K562 (cell line): ENCODE measurements around the gene HCRTR1. TPM values are rescaled to one million over a fixed set of nuclear protein-coding genes. Genes with fewer than 3 reads are reported as not detected.

Source experiments
- ATAC-seq: fragments of 200-7000 bp; cut with Tn5 transposase; 3 replicates; pipeline ENCODE4 v1.9.1; 2020; ENCODE audit warnings: moderate library complexity
- BruUV-seq: library from RNA; stranded (reverse); fragments of 400-500 nt; replicated peaks from 2 replicates; lab custom pipeline; 2021; lab: Mats Ljungman, UMichigan
- CTCF ChIA-PET: fragments of 300-600 bp; formaldehyde crosslinking; extraction: SDS; loops from one replicate; lab custom pipeline; 2021; ENCODE audit warnings: low intra/inter-chr PET ratio; lab: Yijun Ruan, JAX
- POLR2A ChIA-PET: fragments of 300-600, 350-650 bp; sonication (Branson Sonifier 250); formaldehyde crosslinking; extraction: SDS; loops from one replicate; lab custom pipeline; 2021; ENCODE audit warnings: antibody characterized with exemption, inconsistent platforms; lab: Yijun Ruan, JAX
- DNase-seq, 4 experiments: peaks; one replicate each; pipeline versions ENCODE4 v3.0.0 to v3.0.0-alpha.2; 2011 to 2018; ENCODE audit warnings: low spot score in 3 of 4, mixed read lengths in 3 of 4; ENCODE audit errors: extremely low read depth in 1 of 4
- FAIRE-seq: peaks from 2 replicates; lab custom pipeline; 2011; peaks lifted over from hg19 to GRCh38; lab: Jason Lieb, UNC
- H2AFZ ChIP-seq: 2 replicates; pipeline ENCODE4 v1.6.0; 2011; ENCODE audit warnings: low read depth, low read length, control low read depth, inconsistent platforms
- H3K27ac ChIP-seq: fragments of 200-600 bp; 3 replicates; pipeline ENCODE4 v1.8.0; 2011; ENCODE audit warnings: low read depth, mild to moderate bottlenecking, control low read depth, inconsistent platforms, low read length, moderate library complexity, mixed read lengths; ENCODE audit errors: extremely low read depth
- H3K27me3 ChIP-seq, 2 experiments: fragments of 300-600 bp in 1 of 2; 2 replicates in 1 of 2; 3 replicates in 1 of 2; pipeline versions ENCODE4 v1.6.0 to v1.8.0; 2011; ENCODE audit warnings: inconsistent platforms in 2 of 2, low read length in 2 of 2, mild to moderate bottlenecking in 1 of 2, mixed read lengths in 1 of 2, moderate library complexity in 1 of 2; ENCODE audit not compliant: control insufficient read depth in 2 of 2, insufficient read depth in 2 of 2
- H3K36me3 ChIP-seq: fragments of 300-600 bp; 3 replicates; pipeline ENCODE4 v1.8.0; 2011; ENCODE audit warnings: mild to moderate bottlenecking, low read length, inconsistent platforms; ENCODE audit not compliant: control insufficient read depth, insufficient read depth
- H3K4me1 ChIP-seq, 2 experiments: fragments of 200-600 bp in 1 of 2; replicated peaks in 1 of 2; 2 replicates in 1 of 2; 3 replicates in 1 of 2; pipeline versions ENCODE4 v1.5.1 to v1.8.0; 2011; ENCODE audit warnings: inconsistent platforms in 2 of 2, low read length in 2 of 2, mild to moderate bottlenecking in 1 of 2, mixed read lengths in 1 of 2, moderate library complexity in 1 of 2; ENCODE audit not compliant: control insufficient read depth in 2 of 2, insufficient read depth in 2 of 2
- H3K4me2 ChIP-seq: 2 replicates; pipeline ENCODE4 v1.6.1; 2011; ENCODE audit warnings: low read length, control low read depth, inconsistent platforms, mixed read lengths; ENCODE audit not compliant: insufficient read depth
- H3K4me3 ChIP-seq: fragments of 200-600 bp; sonication (generic), shearing (Covaris generic); 2 replicates; pipeline ENCODE4 v1.5.1; 2016; ENCODE audit warnings: control low read depth, inconsistent platforms
- H3K79me2 ChIP-seq: fragments of 200-600 bp; 3 replicates; pipeline ENCODE4 v1.8.0; 2011; ENCODE audit warnings: low read length, inconsistent platforms; ENCODE audit not compliant: control insufficient read depth, insufficient read depth
- H3K9ac ChIP-seq, 2 experiments: 2 replicates each; pipeline versions ENCODE4 v1.6.0 to v1.6.1; 2011; ENCODE audit warnings: low read depth in 2 of 2, low read length in 2 of 2, control low read depth in 1 of 2, inconsistent platforms in 1 of 2, mild to moderate bottlenecking in 1 of 2, mixed read lengths in 1 of 2; ENCODE audit not compliant: insufficient read depth in 1 of 2
- H3K9me1 ChIP-seq: one replicate; pipeline ENCODE4 v1.6.0; 2011; ENCODE audit warnings: inconsistent platforms, mild to moderate bottlenecking, low read length, moderate library complexity; ENCODE audit not compliant: control insufficient read depth, insufficient read depth
- H3K9me3 ChIP-seq: replicated peaks from 2 replicates; pipeline ENCODE4 v1.5.1; 2011; ENCODE audit warnings: low read depth, low read length, inconsistent platforms; ENCODE audit not compliant: control insufficient read depth, insufficient read depth
- H4K20me1 ChIP-seq: replicated peaks from 2 replicates; pipeline ENCODE4 v1.6.1; 2011; ENCODE audit warnings: low read length, inconsistent platforms, mixed read lengths; ENCODE audit not compliant: control insufficient read depth, insufficient read depth
- DPF2 ChIP-seq: fragments of 450-650 bp; IDR thresholded peaks from 2 replicates; pipeline ENCODE4 v1.6.1; 2016
- FOXA1 ChIP-seq: fragments of 450-650 bp; IDR thresholded peaks from 2 replicates; pipeline ENCODE4 v1.6.1; 2016; ENCODE audit warnings: mild to moderate bottlenecking, borderline replicate concordance
- FUS ChIP-seq: fragments of 200-400 bp; formaldehyde crosslinking; optimal IDR thresholded peaks from 2 replicates; pipeline ENCODE3; 2017; ENCODE audit warnings: low read depth, low read length
- PURB ChIP-seq: sonication (generic); formaldehyde crosslinking; IDR thresholded peaks from 2 replicates; pipeline ENCODE4 v1.9.0; 2021; ENCODE audit warnings: low read depth, mild to moderate bottlenecking, missing genetic modification reagents
- SMARCE1 ChIP-seq: fragments of 450-650 bp; IDR thresholded peaks from 2 replicates; pipeline ENCODE4 v1.7.1; 2016; ENCODE audit warnings: mild to moderate bottlenecking
- ZNF347 ChIP-seq: fragments of 450-650 bp; formaldehyde crosslinking; IDR thresholded peaks from 2 replicates; pipeline ENCODE4 v1.4.0; 2020; ENCODE audit warnings: low read depth, mild to moderate bottlenecking, moderate library complexity
- ZNF609 ChIP-seq: sonication (generic); formaldehyde crosslinking; IDR thresholded peaks from 2 replicates; pipeline ENCODE4 v1.8.1; 2023; ENCODE audit warnings: missing genetic modification reagents, mild to moderate bottlenecking, borderline replicate concordance
- WGBS: fragments of 100-300 bp; shearing (Covaris generic); methylation state at CpG from one replicate; pipeline ENCODE4 v1.1.6; 2016; ENCODE audit warnings: low coverage, mixed read lengths; ENCODE audit not compliant: insufficient coverage; ENCODE audit errors: missing lambda C conversion rate; 5-methylcytosine and 5-hydroxymethylcytosine counted together
- in situ Hi-C: fragments of 300-500 bp; cut with MboI; formaldehyde crosslinking; loops from 4 replicates; pipeline ENCODE4 v1.15.0; 2018; ENCODE audit warnings: inconsistent platforms, mixed read lengths
- intact Hi-C: fragments of 100-400 bp; cut with micrococcal nuclease; formaldehyde crosslinking; loops from 2 replicates; pipeline ENCODE4 v1.14.2; 2022
- polyA plus RNA-seq, 8 experiments: library from polyadenylated mRNA; depleted of rRNA in 4 of 8; stranded (reverse) in 5 of 8; unstranded in 3 of 8; fragments of >200 nt; fragmentation: Nextera tagmentation in 2 of 8; fragmentation: Illumina TruSeq in 1 of 8; extraction: Ambion mirVana in 2 of 8; extraction: Trizol in 1 of 8; gene quantifications; 2 replicates each; pipeline versions ENCODE4 v1.2.1 to v1.2.3, GENCODE V29; 2011 to 2014; ENCODE audit warnings: inconsistent platforms in 1 of 8, missing spikeins in 1 of 8
- total RNA-seq, 7 experiments: library from RNA; depleted of rRNA in 6 of 7; stranded (reverse); fragments of >200 nt in 6 of 7; fragmentation: Illumina TruSeq in 2 of 7; extraction: Trizol in 2 of 7; gene quantifications; 2 replicates each; pipeline versions ENCODE4 v1.2.1 to v1.2.3, GENCODE V29; 2011 to 2021; ENCODE audit warnings: low replicate concordance in 1 of 7
- TF ChIP-seq, protein P1 (sequence below): sonication (generic); IDR thresholded peaks from 2 replicates; pipeline ENCODE4 v1.6.1; 2016

The HCRTR1 gene
- total and polyA plus RNA-seq, 9 of the 15 experiments (the other 6 are each of a cell fraction or from before 2014, with no cell fraction given), result not detected

DNA sequence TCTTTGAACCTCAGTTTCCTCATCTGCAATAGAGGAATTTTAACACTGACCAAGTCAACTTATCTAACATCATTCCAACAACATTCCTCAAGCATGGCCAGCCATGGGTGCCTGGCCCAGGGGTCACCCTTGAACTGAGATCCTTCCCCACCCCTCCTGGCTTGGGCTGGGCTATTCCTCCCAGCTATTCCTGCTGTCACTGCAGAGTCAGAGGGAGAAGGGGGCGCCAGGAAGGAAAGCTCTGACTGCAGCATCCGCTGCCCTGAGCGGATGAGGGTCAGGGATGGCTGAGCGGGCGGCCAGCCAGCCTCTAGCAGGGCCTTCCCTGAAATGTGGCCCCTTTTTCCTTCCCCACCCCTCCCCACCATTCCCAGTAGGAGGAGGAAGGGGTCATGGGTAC, 38.1 kb upstream of the HCRTR1 start:
- 0% methylated on average over 4 of the region's 5 CpGs for WGBS
- Histone ChIP-seq H3K9ac (0 out of 4 replicates have a peak overlapping the region, but pooled peaks of 1 of the 2 experiments have one; percentile 20), H3K9me3 (no peaks in the 10 kb centered on the region), H3K4me3 (no peak overlapping the region), H3K27ac (no peak overlapping the region), H4K20me1 (peaks cover 29% of the 10 kb centered on the region), H3K36me3 (no peaks in the 10 kb centered on the region), H3K4me1 (peaks cover 17 to 34% of the 10 kb centered on the region in 2 experiments), H3K27me3 (peaks cover 30 to 70% of the 10 kb centered on the region in 2 experiments; a peak in 4 of 5 replicates), H3K4me2 (no peak overlapping the region), H2AFZ (no peak overlapping the region), H3K9me1 (no peaks in the 10 kb centered on the region), H3K79me2 (no peaks in the 10 kb centered on the region)
- no TSS peak for BruUV-seq
- FAIRE-seq (no peak), DNase-seq (no peak), ATAC-seq (no peak)
- in situ Hi-C loops (no loop called here), intact Hi-C loops (no loop called here)
- POLR2A ChIA-PET, result no interaction called here
- no peak for TF ChIP-seq SMARCE1
- no peak for TF ChIP-seq ZNF609 (CRISPR knock-in tag)
- no peak for TF ChIP-seq FUS
- TF ChIP-seq, protein P1, sequence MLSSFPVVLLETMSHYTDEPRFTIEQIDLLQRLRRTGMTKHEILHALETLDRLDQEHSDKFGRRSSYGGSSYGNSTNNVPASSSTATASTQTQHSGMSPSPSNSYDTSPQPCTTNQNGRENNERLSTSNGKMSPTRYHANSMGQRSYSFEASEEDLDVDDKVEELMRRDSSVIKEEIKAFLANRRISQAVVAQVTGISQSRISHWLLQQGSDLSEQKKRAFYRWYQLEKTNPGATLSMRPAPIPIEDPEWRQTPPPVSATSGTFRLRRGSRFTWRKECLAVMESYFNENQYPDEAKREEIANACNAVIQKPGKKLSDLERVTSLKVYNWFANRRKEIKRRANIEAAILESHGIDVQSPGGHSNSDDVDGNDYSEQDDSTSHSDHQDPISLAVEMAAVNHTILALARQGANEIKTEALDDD, result no peak
- no peak for TF ChIP-seq ZNF347 (CRISPR knock-in tag)
- TF ChIP-seq DPF2, result no peak
- TF ChIP-seq FOXA1, result no peak
- no peak for TF ChIP-seq PURB (CRISPR knock-in tag)
- CTCF ChIA-PET, result no interaction called here
